ENCODE data around the gene CHD2. TPM values are rescaled to one million over a fixed set of nuclear protein-coding genes. Genes with fewer than 3 reads are reported as not detected.
"Not testable (repeated sequence)": the region's sequence is repeated elsewhere in the genome, so short reads cannot be mapped to it uniquely, and the experiment has no call there.

Gene CHD2
- polyA plus RNA-seq, 4 donors = 29.2 to 75.5 (median 32.2) TPM

DNA sequence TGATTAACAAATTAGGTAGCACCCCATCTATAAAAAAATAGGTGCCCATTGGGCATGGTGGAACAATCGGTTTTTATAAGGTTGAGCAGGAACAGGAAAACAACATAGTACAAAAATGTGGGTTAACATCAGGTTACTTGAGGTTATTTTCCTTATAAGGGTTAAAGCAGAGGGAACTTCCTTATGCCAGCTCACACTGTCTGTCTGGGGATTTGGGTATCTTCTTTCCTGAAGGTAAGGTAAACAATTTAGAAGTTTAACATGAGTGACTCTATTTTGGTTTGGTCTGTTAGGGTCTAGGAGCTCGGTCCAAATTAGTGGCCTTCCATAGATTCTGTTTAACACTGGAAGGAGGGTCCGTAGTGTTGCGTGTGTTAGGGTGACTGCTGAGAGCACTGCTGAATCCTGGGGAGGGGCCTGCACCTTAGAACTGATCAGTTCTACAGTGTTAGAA, 14.7 kb downstream of the CHD2 start:
- Histone ChIP-seq H3K4me1 (ENCODE audit: control insufficient read depth in 3 of 3, insufficient read depth in 2 of 3, low read depth in 1 of 3, low read length in 2 of 3) (peaks cover 7 to 32% (median 28%) of the 10 kb centered on the region in 3 donors), H3K4me3 (ENCODE audit: low read depth in 1 of 3, low read length in 3 of 3) (no peak overlapping the region), H3K27ac (ENCODE audit: low read depth in 1 of 3, low read length in 2 of 3) (peak overlapping the region in 2 of 3 donors; percentile 30 to 81), H3K36me3 (ENCODE audit: control insufficient read depth in 3 of 3, insufficient read depth in 2 of 3, low read depth in 1 of 3, low read length in 3 of 3) (peaks cover 0 to 40% (median 0%) of the 10 kb centered on the region in 3 donors), H3K27me3 (ENCODE audit: control insufficient read depth in 3 of 3, insufficient read depth in 3 of 3, low read length in 3 of 3) (no peaks in the 10 kb centered on the region), H3K9me3 (ENCODE audit: control insufficient read depth in 2 of 2, insufficient read depth in 1 of 2, low read depth in 1 of 2, low read length in 1 of 2) (no peaks in the 10 kb centered on the region)
- peak in 1 of 2 donors; percentile 29 for DNase-seq
- FAIRE-seq = no peak
- WGBS, 3 donors = 51 to 75% (median 62%) methylated on average over 4 of the region's 4 CpGs

- FAIRE-seq (no peak), DNase-seq (no peak)
- whole genome bisulfite sequencing, 3 donors = 89 to 94% (median 94%) methylated on average over 4 of the region's 4 CpGs
- H3K4me3 ChIP-seq (ENCODE audit: low read depth in 1 of 3, low read length in 3 of 3) = no peak overlapping the region
- H3K27ac ChIP-seq (ENCODE audit: low read depth in 1 of 3, low read length in 2 of 3) = peak overlapping the region in 2 of 3 donors; percentile 4 to 24
- H3K9me3 ChIP-seq (ENCODE audit: control insufficient read depth in 2 of 2, insufficient read depth in 1 of 2, low read depth in 1 of 2, low read length in 1 of 2) = no peaks in the 10 kb centered on the region
- H3K4me1 ChIP-seq (ENCODE audit: control insufficient read depth in 3 of 3, insufficient read depth in 2 of 3, low read depth in 1 of 3, low read length in 2 of 3) = peaks cover 5 to 34% (median 28%) of the 10 kb centered on the region in 3 donors
- peaks cover 0 to 32% (median 0%) of the 10 kb centered on the region in 3 donors for H3K36me3 ChIP-seq (ENCODE audit: control insufficient read depth in 3 of 3, insufficient read depth in 2 of 3, low read depth in 1 of 3, low read length in 3 of 3)
- H3K27me3 ChIP-seq (ENCODE audit: control insufficient read depth in 3 of 3, insufficient read depth in 3 of 3, low read length in 3 of 3) = no peaks in the 10 kb centered on the region
Observed at GRCh38 chr15:92915766-92916435, 15.8 kb downstream of the CHD2 start.

DNA sequence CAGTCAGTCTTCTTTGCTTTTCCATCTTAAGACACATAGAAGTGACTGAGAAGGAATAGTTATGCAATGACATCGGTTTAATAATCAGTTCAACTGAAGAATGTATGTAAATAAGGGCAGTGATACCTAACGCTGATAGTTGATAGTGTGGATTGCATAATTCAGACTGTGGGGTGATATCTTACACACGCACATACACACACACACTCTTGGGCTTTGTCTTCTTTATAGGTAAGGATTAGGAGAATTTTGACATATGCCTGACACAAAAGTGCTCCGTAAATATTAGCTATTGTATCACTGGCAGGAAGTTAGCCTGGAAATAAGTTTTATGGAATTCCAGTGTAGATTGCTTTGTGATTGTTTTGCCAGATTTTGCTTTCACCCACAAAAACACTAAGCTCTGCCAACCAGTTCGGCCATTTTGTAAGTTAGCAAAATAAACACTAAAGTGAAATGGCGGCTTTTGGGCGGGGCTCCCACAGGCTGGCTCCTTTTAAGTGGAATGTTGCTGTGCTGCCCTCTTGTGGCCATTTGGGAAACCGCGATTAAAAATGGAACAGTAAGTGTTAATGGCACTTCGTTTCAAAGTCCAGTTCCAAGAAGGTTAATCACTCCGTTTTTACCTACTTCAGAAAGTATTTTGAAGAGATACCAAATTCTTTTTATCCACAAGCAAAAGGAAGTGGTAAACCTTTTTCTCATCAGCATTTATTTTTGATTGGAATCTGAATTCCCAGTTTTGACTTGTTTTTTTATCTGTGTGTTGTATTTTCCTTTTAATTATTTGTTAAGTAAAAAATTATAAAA, 17.7 kb downstream of the CHD2 start:
- FAIRE-seq (no peak), DNase-seq (peak; percentile 98)
- H3K9me3 ChIP-seq (ENCODE audit: control insufficient read depth in 2 of 2, insufficient read depth in 1 of 2, low read depth in 1 of 2, low read length in 1 of 2) = no peaks in the 10 kb centered on the region
- WGBS, 3 donors = 11 to 21% (median 14%) methylated on average over 11 of the region's 11 CpGs
- H3K4me1 ChIP-seq (ENCODE audit: control insufficient read depth in 3 of 3, insufficient read depth in 2 of 3, low read depth in 1 of 3, low read length in 2 of 3) = peaks cover 13 to 47% (median 27%) of the 10 kb centered on the region in 3 donors
- H3K36me3 ChIP-seq (ENCODE audit: control insufficient read depth in 3 of 3, insufficient read depth in 2 of 3, low read depth in 1 of 3, low read length in 3 of 3) = peaks cover 0 to 28% (median 3%) of the 10 kb centered on the region in 3 donors
- no peaks in the 10 kb centered on the region for H3K27me3 ChIP-seq (ENCODE audit: control insufficient read depth in 3 of 3, insufficient read depth in 3 of 3, low read length in 3 of 3)
- peak overlapping the region; percentile 85 to 93 (median 87) for H3K27ac ChIP-seq (ENCODE audit: low read depth in 1 of 3, low read length in 2 of 3)
- H3K4me3 ChIP-seq (ENCODE audit: low read depth in 1 of 3, low read length in 3 of 3) = no peak overlapping the region

DNA sequence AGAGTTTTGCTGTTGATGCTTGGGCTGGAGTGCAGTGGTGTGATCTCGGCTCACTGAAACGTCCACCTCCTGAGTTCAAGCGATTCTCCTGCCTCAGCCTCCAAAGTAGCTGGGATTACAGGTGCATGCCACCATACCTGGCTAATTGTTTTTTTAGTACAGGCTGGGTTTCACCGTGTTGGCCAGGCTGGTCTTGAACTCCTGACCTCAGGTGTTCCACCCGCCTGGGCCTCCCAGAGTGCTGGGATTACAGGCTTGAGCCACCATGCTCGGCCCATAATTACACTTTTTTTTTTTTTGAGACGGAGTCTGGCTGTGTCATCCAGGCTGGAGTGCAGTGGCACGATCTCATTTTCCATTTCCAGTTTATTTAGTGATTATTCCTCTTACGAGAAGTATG, 18.8 kb downstream of the CHD2 start:
- WGBS, 3 donors = 65 to 68% (median 67%) methylated on average over 9 of the region's 9 CpGs
- FAIRE-seq; H3K9me3 ChIP-seq (ENCODE audit: control insufficient read depth in 2 of 2, insufficient read depth in 1 of 2, low read depth in 1 of 2, low read length in 1 of 2); DNase-seq; H3K27me3 ChIP-seq (ENCODE audit: control insufficient read depth in 3 of 3, insufficient read depth in 3 of 3, low read length in 3 of 3); H3K4me3 ChIP-seq (ENCODE audit: low read depth in 1 of 3, low read length in 3 of 3): not testable (repeated sequence)
- peak overlapping the region in 1 of 3 donors; percentile 93 for H3K27ac ChIP-seq (ENCODE audit: low read depth in 1 of 3, low read length in 2 of 3)
- H3K4me1 ChIP-seq (ENCODE audit: control insufficient read depth in 3 of 3, insufficient read depth in 2 of 3, low read depth in 1 of 3, low read length in 2 of 3) = peaks cover 11 to 48% (median 19%) of the 10 kb centered on the region in 3 donors
- H3K36me3 ChIP-seq (ENCODE audit: control insufficient read depth in 3 of 3, insufficient read depth in 2 of 3, low read depth in 1 of 3, low read length in 3 of 3) = peaks cover 0 to 31% (median 3%) of the 10 kb centered on the region in 3 donors

GRCh38 chr15:92920595-92921161, 20.6 kb downstream of the CHD2 start:
- Histone ChIP-seq H3K27me3 (ENCODE audit: control insufficient read depth in 3 of 3, insufficient read depth in 3 of 3, low read length in 3 of 3) (no peaks in the 10 kb centered on the region), H3K4me3 (ENCODE audit: low read depth in 1 of 3, low read length in 3 of 3) (no peak overlapping the region), H3K27ac (ENCODE audit: low read depth in 1 of 3, low read length in 2 of 3) (peak overlapping the region; percentile 89), H3K9me3 (ENCODE audit: control insufficient read depth in 2 of 2, insufficient read depth in 1 of 2, low read depth in 1 of 2, low read length in 1 of 2) (no peaks in the 10 kb centered on the region), H3K4me1 (ENCODE audit: control insufficient read depth in 3 of 3, insufficient read depth in 2 of 3, low read depth in 1 of 3, low read length in 2 of 3) (peaks cover 15 to 48% (median 16%) of the 10 kb centered on the region in 3 donors), H3K36me3 (ENCODE audit: control insufficient read depth in 3 of 3, insufficient read depth in 2 of 3, low read depth in 1 of 3, low read length in 3 of 3) (peaks cover 3 to 36% (median 3%) of the 10 kb centered on the region in 3 donors)
- FAIRE-seq (no peak), DNase-seq (peak in 1 of 2 donors; percentile 35)
- WGBS, 3 donors = 15 to 54% (median 38%) methylated on average over 5 of the region's 5 CpGs

GRCh38 chr15:92921215-92922131, 21.3 kb downstream of the CHD2 start:
- H3K4me3 ChIP-seq (ENCODE audit: low read depth in 1 of 3, low read length in 3 of 3) = no peak overlapping the region
- no peak for FAIRE-seq
- no peaks in the 10 kb centered on the region for H3K9me3 ChIP-seq (ENCODE audit: control insufficient read depth in 2 of 2, insufficient read depth in 1 of 2, low read depth in 1 of 2, low read length in 1 of 2)
- peaks cover 16 to 54% (median 18%) of the 10 kb centered on the region in 3 donors for H3K4me1 ChIP-seq (ENCODE audit: control insufficient read depth in 3 of 3, insufficient read depth in 2 of 3, low read depth in 1 of 3, low read length in 2 of 3)
- no peaks in the 10 kb centered on the region for H3K27me3 ChIP-seq (ENCODE audit: control insufficient read depth in 3 of 3, insufficient read depth in 3 of 3, low read length in 3 of 3)
- DNase-seq = peak; percentile 75 to 94
- H3K36me3 ChIP-seq (ENCODE audit: control insufficient read depth in 3 of 3, insufficient read depth in 2 of 3, low read depth in 1 of 3, low read length in 3 of 3) = peaks cover 3 to 36% (median 8%) of the 10 kb centered on the region in 3 donors
- peak overlapping the region; percentile 89 for H3K27ac ChIP-seq (ENCODE audit: low read depth in 1 of 3, low read length in 2 of 3)
- 44 to 62% (median 55%) methylated on average over 4 of the region's 4 CpGs for WGBS, 3 donors

DNA sequence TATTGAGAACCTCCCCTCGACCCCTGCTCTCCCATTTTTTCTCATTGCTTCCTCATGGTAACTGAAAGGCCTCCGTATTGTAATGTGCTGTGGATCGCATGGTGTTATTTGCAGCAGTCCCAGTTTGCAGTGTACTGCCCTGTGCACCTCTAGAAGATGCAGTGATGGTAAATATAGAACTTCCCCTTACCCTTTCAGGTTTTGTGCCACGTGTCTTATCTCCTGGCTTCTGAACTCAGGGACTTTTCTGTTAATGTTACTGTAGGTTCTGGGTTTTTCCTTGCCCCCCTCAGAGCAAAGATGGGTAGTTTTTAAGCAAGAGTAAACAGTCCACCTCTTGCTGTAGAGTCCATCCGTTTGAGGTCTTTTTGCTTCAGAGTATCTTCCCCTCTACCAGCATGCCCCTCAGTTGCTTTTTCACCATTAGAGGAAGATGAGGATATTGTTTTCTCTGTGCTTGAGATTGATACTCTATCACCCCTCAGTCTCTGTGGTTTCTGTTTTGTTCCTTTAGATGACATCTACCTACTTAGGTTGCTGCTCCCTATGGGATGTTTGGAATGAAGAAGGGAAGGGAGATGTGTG, 22.4 kb downstream of the CHD2 start:
- Histone ChIP-seq H3K27ac (ENCODE audit: low read depth in 1 of 3, low read length in 2 of 3) (peak overlapping the region; percentile 70 to 89 (median 89)), H3K36me3 (ENCODE audit: control insufficient read depth in 3 of 3, insufficient read depth in 2 of 3, low read depth in 1 of 3, low read length in 3 of 3) (peaks cover 5 to 30% (median 8%) of the 10 kb centered on the region in 3 donors), H3K4me1 (ENCODE audit: control insufficient read depth in 3 of 3, insufficient read depth in 2 of 3, low read depth in 1 of 3, low read length in 2 of 3) (peaks cover 16 to 50% (median 18%) of the 10 kb centered on the region in 3 donors), H3K27me3 (ENCODE audit: control insufficient read depth in 3 of 3, insufficient read depth in 3 of 3, low read length in 3 of 3) (no peaks in the 10 kb centered on the region), H3K4me3 (ENCODE audit: low read depth in 1 of 3, low read length in 3 of 3) (no peak overlapping the region), H3K9me3 (ENCODE audit: control insufficient read depth in 2 of 2, insufficient read depth in 1 of 2, low read depth in 1 of 2, low read length in 1 of 2) (no peaks in the 10 kb centered on the region)
- FAIRE-seq = no peak
- 35 to 52% (median 37%) methylated on average over 5 of the region's 5 CpGs for WGBS, 3 donors
- DNase-seq = no peak
